Superior temporal gyrus (tissue), 1 donor: Measurements from ENCODE around the gene EYA2.
"Not testable (repeated sequence)": the region's sequence is repeated elsewhere in the genome, so short reads cannot be mapped to it uniquely, and the experiment has no call there.

Source experiments
- DNase-seq: peaks from one replicate; pipeline ENCODE4 v3.0.0-alpha.2; 2016; ENCODE audit errors: extremely low spot score

Gene EYA2

DNA sequence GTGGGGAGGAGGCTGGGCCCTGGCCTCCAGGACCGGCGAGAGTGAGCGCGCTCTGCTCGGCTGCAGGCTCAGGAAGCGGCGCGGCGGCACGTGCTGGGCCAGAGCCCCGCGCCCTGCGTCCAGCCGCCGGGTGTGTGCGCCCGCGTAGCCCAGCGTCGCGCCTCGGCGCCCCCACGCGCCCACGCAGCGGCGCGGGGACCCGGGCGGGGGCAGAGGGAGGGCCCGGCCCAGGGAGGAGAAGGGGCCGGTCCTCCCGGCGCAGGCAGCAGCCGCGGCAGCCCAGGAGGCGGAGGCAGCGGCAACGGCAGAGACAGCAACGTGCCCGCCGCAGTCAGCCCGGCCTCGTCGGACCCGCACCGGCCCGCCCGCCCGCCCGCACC is at the start of gene EYA2:
Gene EYA2, plus strand, starts transcription at position 265 of the 380 bp plus-strand sequence. CDS start 95,168 bp downstream, outside the sequence.
- DNase-seq: no peak

DNA sequence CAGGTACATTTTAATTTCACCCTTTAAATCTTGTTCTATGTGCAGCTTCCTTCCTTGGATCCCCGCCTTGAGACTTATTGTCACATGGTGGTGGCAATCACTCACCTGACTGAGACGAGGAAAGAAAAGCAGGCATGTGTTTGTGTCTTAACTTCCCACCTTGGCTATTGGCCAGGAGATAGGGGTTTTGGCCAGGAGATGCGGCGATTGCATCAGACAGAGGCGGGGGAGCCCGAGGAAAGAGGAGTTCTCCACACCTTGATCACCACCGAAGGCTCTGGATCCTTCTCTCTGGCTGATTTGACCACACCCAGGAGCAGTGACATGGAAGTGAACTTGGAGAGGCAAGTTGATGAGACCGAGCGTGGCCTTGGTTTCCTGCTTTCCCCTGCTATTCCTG is 49.7 kb upstream of the EYA2 start:
- DNase-seq: no peak

DNA sequence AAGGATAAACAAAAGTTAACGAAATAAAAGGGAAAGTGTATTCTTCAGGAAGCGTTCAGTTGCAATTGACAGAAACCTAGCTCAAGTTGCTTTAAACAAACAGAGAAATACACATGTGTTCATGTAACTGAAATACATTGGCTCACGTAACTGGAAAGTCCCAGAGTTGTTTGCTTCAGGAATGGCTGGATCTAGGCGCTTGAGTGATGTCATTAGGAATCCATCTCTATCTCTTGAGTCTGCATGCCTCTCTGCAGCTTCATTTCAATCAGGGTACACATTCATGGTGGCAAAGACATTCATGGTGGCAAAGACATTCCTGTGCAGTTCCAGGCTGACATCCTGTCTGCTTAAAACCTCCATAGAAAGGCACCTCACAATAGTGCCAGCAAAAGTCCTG is 45.4 kb upstream of the EYA2 start:
- DNase-seq: no peak

DNA sequence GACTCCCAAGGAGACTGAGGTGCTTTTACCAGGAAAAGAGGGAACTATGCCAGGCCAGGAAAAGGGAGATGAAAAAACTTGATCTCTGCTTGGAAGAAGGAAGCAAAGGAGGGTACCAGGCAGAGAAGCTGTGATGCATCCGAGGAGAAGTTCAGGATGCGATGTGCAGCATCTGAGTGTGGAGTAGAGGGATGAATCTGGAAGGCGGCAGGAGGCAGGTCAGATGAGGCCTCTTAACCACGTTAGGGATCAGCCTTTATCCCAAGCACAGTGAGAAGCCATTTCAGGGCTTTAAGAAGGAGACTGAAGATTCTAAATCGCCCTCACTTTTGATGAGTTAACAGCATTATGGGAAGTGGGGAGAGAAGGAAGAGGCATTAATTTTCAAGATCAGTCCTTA is 44.9 kb upstream of the EYA2 start:
- DNase-seq: no peak

- DNase-seq: no peak
Observed at GRCh38 chr20:46850416-46850815, 44.2 kb upstream of the EYA2 start.

- no peak for DNase-seq
Observed at GRCh38 chr20:46850896-46851295, 43.7 kb upstream of the EYA2 start.

DNA sequence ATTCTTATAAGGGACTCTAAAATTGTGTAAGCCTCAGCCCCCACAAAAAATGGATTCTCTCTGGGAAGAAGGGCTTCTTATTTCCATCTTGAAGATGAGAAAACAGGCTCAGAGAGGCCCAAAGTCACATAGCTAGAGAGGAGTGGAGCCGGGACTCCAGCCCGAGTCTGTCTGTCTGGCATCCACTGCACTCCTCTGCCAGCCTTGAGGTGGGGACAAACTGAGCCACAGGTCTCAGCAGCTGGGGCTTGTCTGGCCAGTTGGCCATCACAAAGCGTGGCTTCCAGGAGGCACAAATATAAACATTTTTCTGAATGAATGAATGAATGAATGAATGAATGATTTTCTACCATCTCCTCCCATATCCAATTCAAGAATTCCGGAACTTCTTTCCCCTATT is 42.9 kb upstream of the EYA2 start:
- DNase-seq: no peak

- no peak for DNase-seq
Observed at GRCh38 chr20:46852313-46852712, 42.3 kb upstream of the EYA2 start.

- DNase-seq: no peak
Observed at GRCh38 chr20:46853926-46854325, 40.7 kb upstream of the EYA2 start.

DNA sequence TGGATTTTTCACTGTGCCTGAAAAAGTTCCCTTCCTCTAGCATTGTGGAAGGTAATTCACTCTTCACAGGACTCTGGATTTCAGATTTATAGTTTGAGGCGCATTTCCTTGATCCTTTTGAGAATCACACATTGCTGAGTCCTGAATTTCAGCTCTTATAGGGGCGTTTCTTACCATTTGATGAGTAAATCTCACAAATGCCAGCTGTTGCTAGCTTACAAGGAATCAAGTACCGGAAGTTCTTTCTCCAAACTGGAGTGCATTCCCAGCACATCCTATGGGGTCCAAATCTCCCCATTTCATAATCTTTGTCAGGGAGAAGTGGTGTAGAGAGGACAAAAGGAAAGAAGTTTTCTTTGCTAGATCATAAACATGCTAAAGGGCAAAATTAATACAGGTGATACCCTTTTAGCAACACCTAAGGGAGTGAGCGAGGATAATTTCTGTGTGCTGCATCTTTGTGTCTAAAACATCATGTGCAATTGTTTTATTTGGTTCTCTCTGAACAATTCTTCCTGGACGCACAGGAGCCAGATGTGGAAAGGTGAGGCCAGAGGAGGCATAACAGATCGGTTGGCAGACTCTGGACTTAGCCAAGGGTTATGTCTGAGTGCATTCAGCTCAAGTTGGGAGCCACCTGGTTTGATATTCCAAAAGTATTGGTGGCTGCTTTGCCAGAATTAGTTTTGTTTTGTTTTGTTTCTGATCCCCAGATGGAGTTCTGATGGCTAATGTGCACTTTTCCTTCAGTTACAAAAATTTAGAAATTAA is 37.4 kb upstream of the EYA2 start:
- no peak for DNase-seq

GRCh38 chr20:46865824-46866223 is 28.8 kb upstream of the EYA2 start:
- DNase-seq: no peak

- no peak for DNase-seq
Observed at GRCh38 chr20:46870041-46870440, 24.6 kb upstream of the EYA2 start.

DNA sequence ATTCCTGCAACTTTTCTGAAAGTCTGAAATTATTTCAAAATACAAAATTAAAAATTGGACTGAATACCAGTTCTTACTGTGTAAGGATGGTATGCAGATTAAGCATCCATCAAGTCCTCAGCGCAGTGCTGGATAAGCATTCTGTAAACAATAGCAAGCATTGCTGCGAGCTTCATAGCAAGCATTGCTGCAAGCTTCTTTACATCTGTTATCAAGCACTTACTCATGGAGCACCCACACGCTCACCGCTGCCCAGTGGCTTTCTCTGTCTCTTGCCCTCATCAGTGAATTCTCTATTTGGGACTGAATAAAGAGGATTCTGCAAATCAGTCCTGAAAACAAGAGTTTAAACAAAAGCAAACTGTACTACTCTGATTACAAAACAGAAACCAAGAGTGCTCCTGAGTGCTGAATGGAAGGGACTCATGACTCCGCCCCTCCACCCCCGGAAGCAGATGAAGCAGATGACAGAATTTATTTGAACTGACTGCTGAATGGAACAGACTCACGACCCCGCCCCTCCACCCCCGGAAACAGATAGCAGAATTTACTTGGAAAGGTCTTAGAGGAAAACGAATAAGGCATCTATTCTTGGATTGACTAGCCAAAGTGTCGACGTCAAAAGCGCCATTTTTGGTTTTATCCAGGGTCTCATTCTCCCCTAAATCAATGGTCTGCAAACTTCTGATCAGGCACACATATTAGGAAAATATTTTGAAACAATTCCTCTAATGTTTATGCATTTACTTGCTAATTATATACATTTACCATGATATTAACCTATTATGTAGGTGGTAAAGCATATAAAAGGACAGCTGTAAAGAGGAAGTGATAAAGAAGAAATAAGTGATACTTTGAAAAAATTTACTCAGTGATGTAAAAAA is 22.1 kb upstream of the EYA2 start:
- DNase-seq: no peak

- no peak for DNase-seq
Observed at GRCh38 chr20:46875059-46875458, 19.6 kb upstream of the EYA2 start.

DNA sequence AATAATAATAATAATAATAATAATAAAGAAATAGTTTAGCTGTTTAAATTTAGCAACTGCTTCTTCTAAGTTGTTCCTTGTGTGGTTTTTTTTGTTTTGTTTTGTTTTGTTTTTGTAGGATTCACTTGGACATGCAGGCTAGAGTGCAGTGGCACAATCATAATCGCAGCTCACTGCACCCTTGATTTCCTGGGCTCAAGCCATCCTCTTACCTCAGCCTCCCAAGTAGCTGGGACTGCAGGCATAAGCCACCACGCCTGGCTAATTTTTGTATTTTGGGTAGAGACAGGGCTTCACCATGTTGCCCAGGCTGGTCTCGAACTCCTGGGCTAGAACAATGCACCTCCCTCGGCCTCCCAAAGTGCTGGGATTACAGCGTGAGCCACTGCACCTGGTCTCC is 15.3 kb upstream of the EYA2 start:
- DNase-seq: no peak

- DNase-seq: not testable (repeated sequence)
Observed at GRCh38 chr20:46879963-46880362, 14.7 kb upstream of the EYA2 start.

DNA sequence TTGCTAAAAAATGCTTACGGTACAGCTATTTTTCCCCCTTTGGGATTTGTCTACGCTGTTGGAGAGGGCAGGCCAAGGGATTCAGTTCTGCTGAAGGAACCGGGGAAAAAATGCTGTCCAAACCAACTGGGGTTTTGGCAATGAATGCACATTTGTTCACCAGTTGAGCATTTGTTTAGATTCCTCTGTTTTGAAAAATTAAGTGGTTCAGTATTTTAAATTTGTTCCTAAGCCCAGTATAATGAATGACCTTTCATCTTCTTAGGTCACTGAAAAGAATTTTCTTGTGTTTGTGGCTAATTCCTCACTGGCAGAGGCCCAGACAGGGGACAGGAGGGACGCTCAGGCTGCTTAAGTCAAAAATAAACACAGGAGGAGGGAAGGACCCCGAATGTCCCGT is 10.8 kb upstream of the EYA2 start:
- no peak for DNase-seq

DNA sequence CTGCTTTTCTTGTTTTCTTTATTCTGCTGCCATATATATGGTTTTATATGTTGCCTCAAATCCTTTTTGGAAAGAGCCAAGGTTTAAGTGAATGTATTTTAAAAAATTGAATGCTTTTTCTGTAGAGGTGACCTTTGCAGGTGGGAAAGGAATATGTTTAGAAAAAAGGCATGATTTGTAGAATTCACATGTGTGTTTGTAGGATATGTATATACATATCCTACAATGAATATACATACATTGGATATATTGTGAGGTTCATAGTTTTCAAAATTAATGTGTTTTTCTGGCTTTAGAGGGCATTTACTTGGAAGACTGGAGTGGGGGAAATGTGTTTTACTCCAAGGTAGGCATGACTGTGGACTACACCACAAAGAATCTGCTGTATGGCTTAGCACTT is 4.0 kb upstream of the EYA2 start:
- no peak for DNase-seq

- no peak for DNase-seq
Observed at GRCh38 chr20:46893051-46893450, 1.6 kb upstream of the EYA2 start.

DNA sequence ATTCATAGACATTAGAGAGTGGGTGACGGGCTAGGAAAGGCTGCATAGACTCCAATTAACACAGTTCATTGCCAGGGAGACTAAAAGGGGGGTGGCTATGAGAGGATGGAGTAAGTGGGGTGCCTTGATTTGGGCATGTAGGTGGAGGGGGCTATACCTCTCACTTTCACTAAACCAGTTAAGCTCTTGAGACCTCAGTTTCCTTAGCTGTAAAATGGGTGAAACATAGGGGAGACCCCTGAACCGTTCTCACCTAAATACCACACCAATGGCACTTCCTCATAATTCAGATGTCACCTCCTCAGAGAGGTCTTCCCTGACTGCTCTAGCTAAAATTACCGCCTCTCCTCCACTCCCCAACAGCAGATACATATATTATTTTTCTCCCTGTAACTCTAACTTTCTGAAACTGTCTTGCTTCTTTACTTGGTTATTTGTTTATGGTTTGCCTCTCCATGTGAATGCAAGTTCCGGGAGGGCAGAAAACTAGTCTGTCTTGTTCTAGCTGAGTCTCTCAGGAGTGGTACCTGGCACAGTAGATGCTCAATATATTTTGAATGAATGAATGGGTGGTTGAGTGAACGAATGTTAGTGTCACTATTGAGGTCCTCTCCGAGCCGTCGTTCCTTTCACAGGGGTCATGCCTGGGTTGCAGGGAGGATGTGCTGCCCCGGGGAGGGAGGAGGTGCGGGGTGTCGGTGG is 615 bp upstream of the EYA2 start:
- DNase-seq: no peak

DNA sequence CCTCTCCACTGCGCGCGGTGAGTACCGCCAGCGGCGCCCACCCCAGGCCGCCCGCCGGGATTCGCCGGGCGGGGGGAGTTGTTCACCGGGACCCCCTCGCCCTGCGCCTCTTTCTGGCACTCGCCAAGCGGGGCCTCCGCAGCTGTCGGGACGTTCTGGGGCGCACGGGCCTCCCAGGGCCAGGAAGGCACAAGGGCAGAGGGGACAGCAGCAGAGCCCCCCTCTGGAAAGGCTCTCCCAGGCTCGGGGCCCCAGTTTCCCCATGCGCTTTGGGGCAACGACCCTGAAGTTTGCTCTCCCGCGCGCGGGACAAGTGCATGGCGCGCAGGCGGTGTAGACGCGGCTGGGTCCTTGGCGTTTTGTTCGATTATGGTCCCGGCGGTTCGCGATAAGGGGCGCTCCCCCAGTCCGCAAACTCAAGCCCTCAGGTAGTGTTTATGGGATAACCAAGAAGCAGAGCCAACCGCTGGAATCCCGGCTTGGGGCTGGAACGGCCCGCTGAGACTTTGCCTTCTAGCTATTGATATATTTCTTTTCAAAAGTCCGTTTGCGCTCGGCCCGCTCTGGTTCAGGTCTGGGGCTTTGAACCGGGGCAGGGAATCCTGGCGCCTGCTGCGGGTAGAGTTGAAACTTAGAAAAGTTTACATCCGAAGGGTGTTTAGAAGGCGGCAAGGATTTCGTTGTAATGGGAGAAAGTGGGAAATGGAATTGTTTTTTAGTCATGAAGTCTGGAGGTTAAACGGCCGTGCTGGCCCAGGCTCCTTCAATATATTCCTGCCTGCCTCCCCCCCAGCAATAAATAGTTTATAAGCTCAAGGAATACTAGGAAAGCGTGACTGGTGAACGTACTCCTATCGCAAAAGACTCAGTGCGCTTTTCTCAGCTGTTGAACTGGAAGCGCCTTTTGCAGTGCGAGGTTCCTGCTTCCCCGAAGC is 595 bp downstream of the EYA2 start:
- no peak for DNase-seq

- no peak for DNase-seq
Observed at GRCh38 chr20:46895906-46896242, 1.2 kb downstream of the EYA2 start.
